Measurements from ENCODE around the gene MATK.

GRCh38 chr19:3759482-3760254 is 26.5 kb downstream of the MATK start:
- TF ChIP-seq CTCF (IDR thresholded peaks at IDR 0.05) (no peak), POLR2A (IDR thresholded peaks at IDR 0.05) (no peak)
